Mucosa of descending colon (tissue), 3 donors: ENCODE data around the gene AKR1C2. TPM values are rescaled to one million over a fixed set of nuclear protein-coding genes. Genes with fewer than 3 reads are reported as not detected.
"Not testable (repeated sequence)": the region's sequence is repeated elsewhere in the genome, so short reads cannot be mapped to it uniquely, and the experiment has no call there.

Experiments
- ATAC-seq: fragments of 200-7000 bp; cut with Tn5 transposase; one replicate; pipeline ENCODE4 v1.9.1; 2020; ENCODE audit warnings: mild to moderate bottlenecking, moderate library complexity
- DNase-seq, 3 donors: peaks; one replicate each; pipeline ENCODE4 v3.0.0-alpha.2; 2020
- H3K36me3 ChIP-seq: fragments of 200-600 bp; one replicate; pipeline ENCODE4 v1.8.0; 2021; ENCODE audit warnings: low read depth, mild to moderate bottlenecking
- H3K4me1 ChIP-seq: fragments of 200-600 bp; one replicate; pipeline ENCODE4 v1.8.0; 2021; ENCODE audit warnings: low read depth, mild to moderate bottlenecking
- H3K4me3 ChIP-seq: fragments of 200-600 bp; one replicate; pipeline ENCODE4 v1.8.0; 2021; ENCODE audit warnings: mild to moderate bottlenecking
- H3K9me3 ChIP-seq: fragments of 200-600 bp; one replicate; pipeline ENCODE4 v1.8.0; 2021; ENCODE audit warnings: mild to moderate bottlenecking
- intact Hi-C, 2 donors: fragments of 100-400 bp; cut with DNase I in 1 of 2; cut with micrococcal nuclease in 1 of 2; formaldehyde crosslinking; loops; one replicate each; pipeline versions ENCODE4 v1.11.0 to v1.11.1; 2022; cut with DNase I, micrococcal nuclease
- long read RNA-seq, 2 donors: library from polyadenylated mRNA; unstranded; transcript quantifications; one replicate each; pipeline ENCODE4 v2.0.0, GENCODE V29; 2019 to 2021
- total RNA-seq, 3 donors: library from RNA; stranded (reverse); fragmentation: NEBNext Ultra II Directional in 2 of 3; extraction: Animal tissue kit (Norgen Biotek cat#: 25700) in 2 of 3; gene quantifications; one replicate each; pipeline versions ENCODE4 v1.2.1 to v1.2.4, GENCODE V29; 2021 to 2023
- TF ChIP-seq, protein P1 (sequence below): fragments of 200-600 bp; IDR thresholded peaks from one replicate; pipeline ENCODE4 v1.8.0; 2022; ENCODE audit warnings: antibody characterized with exemption, mild to moderate bottlenecking
- donor health status: DM: no; HTN: no; CAD: no; lungs with moderate emphysema.
- donor health status: DM: no; HTN: no; CAD: no.
- donor health status: DM: no; HTN: yes; CAD: no.

Gene AKR1C2
- total RNA-seq: 10 to 100 TPM; 19.5 to 39.7 (median 20.0) TPM
- long read RNA-seq, donor 1, transcript AKR1C2-201 (9 exons, 3,756 nt): major isoform, 16 of 17 reads
- long read RNA-seq, donor 1, partial matches to known transcripts: 0 of 17 reads
- long read RNA-seq, donor 1, other reads (novel, unspliced or antisense): 1 of 17 reads
- long read RNA-seq, donor 2, transcript AKR1C2-201 (9 exons, 3,756 nt): major isoform, 8 of 12 reads
- long read RNA-seq, donor 2, partial matches to known transcripts: 4 of 12 reads
- long read RNA-seq, donor 2, other reads (novel, unspliced or antisense): 0 of 12 reads

DNA sequence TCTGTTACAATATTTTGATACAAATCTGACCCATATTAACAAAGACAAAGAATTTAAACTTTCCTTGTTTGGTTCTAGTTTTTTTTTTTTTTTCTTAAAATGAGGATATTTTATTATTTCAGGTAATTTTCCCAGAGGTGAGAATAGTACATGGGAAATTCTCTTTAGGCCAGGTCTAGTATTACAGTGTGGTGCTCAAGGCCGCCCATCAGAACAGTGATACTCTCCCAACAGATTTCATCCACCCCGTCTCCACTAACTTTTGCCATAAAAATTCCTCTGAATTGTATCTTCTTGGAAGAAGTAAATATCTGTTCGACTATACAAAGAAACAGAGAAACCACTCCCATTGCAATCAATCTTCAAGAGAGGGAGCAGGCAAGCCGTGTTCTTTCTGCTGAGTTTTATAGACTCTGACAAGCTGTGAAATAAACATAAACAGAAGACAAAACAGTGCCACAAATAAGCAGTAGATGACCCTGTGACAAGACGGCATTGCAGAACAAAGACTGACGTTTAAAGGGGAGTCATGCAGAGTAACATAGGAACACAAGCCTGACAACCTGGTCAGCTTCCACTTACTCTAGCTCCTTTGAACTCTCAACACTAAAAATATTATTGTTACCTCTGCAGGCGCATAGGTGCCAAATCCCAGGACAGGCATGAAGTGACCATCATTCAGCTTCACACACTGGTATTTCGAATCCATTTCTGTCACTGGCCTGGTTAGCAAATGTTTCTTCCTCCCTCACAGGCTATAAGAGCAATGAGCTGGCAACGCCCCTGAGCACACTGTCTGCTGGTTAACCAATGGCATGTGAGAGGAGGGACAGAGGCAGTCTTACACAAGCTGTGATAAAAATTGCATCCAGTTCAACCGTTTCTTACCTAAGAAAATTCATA, at the start of gene AKR1C2:
AKR1C2 (minus strand) TSS at position 731 of the 903 bp plus-strand sequence; CDS start at position 709, 22 bp downstream.
- not testable (repeated sequence) for H3K4me3 ChIP-seq, H3K36me3 ChIP-seq
- peak; percentile 100 for ATAC-seq

DNA sequence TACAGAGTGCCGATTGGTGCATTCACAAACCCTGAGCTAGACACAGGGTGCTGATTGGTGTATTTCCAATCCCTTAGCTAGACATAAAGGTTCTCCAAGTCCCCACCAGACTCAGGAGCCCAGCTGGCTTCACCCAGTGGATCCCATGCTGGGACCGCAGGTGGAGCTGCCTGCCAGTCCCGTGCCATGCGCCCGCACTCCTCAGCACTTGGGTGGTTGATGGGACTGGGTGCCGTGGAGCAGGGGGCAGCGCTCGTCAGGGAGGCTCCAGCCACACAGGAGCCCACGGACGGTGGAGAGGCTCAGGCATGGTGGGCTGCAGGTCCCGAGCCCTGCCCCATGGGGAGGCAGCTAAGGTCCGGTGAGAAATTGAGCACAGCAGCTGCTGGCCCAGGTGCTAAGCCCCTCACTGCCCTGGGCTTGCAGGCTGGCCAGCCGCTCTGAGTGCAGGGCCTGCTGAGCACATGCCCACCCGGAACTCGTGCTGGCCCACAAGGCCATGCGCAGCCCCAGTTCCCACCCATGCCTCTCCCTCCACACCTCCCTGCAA, 49.4 kb upstream of the AKR1C2 start:
- H3K36me3 ChIP-seq, H3K4me3 ChIP-seq, H3K4me1 ChIP-seq, DNase-seq, H3K9me3 ChIP-seq, intact Hi-C loops, ATAC-seq: not testable (repeated sequence)

More for the DNA sequence above, at the start of gene AKR1C2:
- DNase-seq, H3K9me3 ChIP-seq, H3K4me1 ChIP-seq, intact Hi-C loops: not testable (repeated sequence)

DNA sequence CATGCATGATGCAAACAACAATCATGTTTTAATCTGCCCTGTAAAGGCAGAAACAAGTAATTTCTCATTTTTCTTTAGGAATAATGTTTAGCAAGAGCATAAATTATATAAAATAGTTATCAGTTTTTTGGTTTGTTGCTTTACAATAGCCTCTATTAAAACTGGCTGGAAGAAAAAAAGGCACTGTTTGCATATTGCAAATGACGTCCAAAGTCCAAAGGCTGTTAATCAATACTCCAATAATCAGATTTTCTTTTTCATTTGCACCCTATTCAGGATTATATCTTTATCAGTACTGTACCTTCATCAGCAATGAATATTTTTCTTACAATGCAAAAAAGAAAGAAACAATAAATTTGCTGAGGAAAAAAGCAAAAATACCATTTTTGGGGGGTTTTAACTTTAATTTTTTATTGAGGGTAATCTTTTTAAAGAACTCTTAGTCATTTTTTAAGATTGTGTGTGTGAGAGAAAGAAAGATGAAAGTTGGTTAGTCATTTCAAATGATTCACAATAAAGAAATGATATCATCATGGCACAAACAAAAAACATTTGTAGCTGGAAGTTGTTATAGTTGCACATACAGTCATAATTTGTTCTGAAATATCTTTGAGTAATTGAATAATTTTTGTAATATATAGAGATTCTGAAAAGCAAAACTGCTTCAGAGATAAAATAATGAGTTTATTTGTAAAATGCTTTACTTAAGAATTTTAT, 44.4 kb upstream of the AKR1C2 start:
- no peak for ATAC-seq
- Histone ChIP-seq H3K4me1 (peaks cover 14% of the 10 kb centered on the region), H3K36me3 (no peaks in the 10 kb centered on the region), H3K9me3 (no peaks in the 10 kb centered on the region), H3K4me3 (no peak overlapping the region)
- DNase-seq: no peak
- TF ChIP-seq, protein P1, sequence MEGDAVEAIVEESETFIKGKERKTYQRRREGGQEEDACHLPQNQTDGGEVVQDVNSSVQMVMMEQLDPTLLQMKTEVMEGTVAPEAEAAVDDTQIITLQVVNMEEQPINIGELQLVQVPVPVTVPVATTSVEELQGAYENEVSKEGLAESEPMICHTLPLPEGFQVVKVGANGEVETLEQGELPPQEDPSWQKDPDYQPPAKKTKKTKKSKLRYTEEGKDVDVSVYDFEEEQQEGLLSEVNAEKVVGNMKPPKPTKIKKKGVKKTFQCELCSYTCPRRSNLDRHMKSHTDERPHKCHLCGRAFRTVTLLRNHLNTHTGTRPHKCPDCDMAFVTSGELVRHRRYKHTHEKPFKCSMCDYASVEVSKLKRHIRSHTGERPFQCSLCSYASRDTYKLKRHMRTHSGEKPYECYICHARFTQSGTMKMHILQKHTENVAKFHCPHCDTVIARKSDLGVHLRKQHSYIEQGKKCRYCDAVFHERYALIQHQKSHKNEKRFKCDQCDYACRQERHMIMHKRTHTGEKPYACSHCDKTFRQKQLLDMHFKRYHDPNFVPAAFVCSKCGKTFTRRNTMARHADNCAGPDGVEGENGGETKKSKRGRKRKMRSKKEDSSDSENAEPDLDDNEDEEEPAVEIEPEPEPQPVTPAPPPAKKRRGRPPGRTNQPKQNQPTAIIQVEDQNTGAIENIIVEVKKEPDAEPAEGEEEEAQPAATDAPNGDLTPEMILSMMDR: no peak
- intact Hi-C loops: no loop called here

DNA sequence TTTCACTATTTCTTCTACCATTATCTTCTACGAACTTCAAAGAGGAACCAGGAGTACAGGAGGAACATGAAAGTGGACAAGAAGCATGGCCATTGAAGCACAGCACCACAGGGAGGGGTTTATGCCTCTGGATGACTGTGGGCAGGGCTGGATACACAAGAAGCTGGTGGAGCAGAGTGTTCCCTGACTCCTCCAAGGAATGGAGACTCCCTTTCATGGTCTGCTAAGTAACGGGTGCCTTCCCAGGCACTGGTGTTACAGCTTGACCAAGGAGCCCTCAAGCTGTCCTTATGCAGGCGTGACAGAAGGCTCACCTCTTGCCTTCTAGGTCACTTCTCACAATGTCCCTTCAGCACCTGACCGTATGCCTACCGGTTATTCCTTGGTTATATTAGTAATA, 43.4 kb upstream of the AKR1C2 start:
- DNase-seq: peak in 1 of 3 donors; percentile 27
- H3K36me3 ChIP-seq, H3K9me3 ChIP-seq, intact Hi-C loops, ATAC-seq, H3K4me3 ChIP-seq: not testable (repeated sequence)
- peaks cover 24% of the 10 kb centered on the region for H3K4me1 ChIP-seq

DNA sequence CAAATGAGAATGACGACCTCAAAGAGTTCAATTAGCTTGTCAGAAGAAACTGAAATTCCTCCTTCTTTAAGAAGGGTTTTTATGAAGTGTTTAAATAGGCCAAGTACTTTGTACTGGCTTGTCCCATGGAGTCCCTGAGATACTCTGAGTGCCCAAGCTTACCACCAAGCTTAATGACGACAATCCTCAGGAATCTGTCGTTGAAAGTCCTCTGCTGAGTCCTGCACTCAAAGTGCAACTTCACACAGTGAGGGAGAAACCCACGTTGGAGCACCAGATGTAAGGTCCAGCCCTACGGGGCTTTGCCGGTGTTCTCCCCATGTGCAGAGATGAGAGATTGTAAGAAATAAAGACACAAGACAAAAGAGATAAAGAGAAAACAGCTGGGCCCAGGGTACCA, 42.8 kb upstream of the AKR1C2 start:
- intact Hi-C loops: no loop called here
- TF ChIP-seq, protein P1: no peak
- ATAC-seq: no peak
- Histone ChIP-seq H3K4me1 (peaks cover 24% of the 10 kb centered on the region), H3K4me3 (no peak overlapping the region), H3K9me3 (no peaks in the 10 kb centered on the region), H3K36me3 (no peaks in the 10 kb centered on the region)
- no peak for DNase-seq

DNA sequence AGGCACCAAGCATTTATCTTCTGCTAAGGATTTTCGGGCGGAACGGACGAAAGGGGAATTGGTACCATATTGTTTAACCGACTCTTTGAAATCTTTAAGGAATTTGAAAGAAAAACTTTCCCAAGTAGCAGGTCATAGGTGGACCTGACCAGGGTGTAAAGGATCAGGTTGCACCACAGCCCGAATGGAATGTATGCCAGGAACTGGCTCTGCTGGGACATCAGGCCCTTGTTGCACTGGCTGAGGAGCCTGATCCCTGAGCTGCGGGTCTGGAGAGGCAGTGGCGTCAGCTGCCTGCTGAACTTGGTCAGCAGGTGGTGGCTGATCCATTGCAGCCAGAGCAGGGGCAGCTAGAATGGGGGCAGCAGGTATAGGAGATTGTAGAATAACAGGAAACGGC, 41.4 kb upstream of the AKR1C2 start:
- intact Hi-C loops: no loop called here
- no peaks in the 10 kb centered on the region for H3K9me3 ChIP-seq
- peaks cover 24% of the 10 kb centered on the region for H3K4me1 ChIP-seq
- no peaks in the 10 kb centered on the region for H3K36me3 ChIP-seq
- no peak for DNase-seq
- TF ChIP-seq, protein P1: no peak
- no peak for ATAC-seq
- H3K4me3 ChIP-seq: no peak overlapping the region
